Astrocyte of the hippocampus (primary cell): ENCODE results near the gene FXYD5.
A peak's percentile ranks its signal among the peaks of the same experiment; 100 is the strongest.
"Not testable (repeated sequence)": the region's sequence is repeated elsewhere in the genome, so short reads cannot be mapped to it uniquely, and the experiment has no call there.

ENCODE experiments used
- DNase-seq: peaks from one replicate; pipeline ENCODE4 v3.0.0; 2011; ENCODE audit warnings: low read depth, low spot score

Gene FXYD5

DNA sequence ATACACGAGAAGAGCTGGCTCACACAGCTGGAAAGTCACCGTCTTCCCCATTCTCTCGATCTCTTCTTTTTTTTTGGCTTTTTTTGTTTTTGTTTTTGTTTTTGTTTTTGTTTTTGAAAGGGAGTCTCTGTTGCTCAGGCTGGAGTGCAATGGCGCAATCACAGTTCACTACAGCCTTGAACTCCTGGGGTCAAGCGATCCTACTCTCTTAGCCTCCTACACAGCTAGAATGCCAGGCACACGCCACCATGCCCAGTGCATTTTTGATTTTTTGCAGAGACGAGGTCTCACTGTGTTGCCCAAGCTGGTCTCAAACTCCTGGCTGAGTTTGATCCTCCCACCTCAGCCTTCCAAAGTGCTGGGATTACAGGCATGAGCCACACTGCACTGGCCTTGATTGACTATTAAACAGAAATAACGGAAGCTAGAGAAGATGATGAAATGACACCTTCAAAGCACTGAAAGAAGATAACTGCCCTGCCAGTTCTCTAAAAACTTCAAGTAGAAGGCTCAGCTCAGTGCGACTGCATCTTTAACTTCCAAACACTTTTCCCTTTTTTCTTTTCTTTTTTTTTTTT, 34.9 kb upstream of the FXYD5 start:
- no peak for DNase-seq

DNA sequence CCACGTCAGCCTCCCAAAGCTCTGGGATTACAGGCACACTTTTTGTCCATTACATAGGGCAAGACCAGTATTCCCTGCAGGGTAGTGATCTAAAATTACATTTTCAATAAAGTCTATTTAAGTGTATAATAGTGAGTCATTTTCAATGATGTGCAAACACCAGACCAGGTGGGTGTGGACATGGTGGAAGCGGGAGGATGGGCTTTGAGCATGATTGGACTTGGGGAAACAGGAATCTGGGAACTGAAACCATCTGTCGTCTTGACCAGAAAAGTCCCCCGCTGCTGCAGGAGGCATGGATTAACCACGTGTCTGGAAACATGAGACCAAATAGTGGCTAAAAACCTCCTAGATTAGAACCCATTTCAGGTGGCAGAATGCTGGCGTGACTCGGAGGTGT, 34.0 kb upstream of the FXYD5 start:
- DNase-seq = no peak

DNA sequence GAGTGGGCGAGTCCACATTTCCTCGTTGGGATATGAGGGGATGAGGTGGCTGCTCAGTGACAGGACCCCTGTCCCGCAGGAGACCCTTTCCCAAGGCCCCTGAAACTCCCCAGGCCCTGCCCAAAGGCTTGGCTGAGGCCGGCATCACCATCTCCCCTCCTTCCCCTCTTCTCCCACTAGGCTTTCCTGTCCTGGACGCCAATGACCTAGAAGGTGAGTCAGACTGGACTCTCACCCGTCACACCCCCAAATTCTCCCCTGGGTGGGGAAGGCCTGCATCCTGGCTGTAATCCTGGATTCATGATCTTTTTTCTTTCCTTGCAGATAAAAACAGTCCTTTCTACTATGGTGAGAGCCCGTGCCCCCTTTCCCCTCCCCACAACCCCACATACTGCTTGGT, 33.6 kb upstream of the FXYD5 start:
- DNase-seq = no peak

DNA sequence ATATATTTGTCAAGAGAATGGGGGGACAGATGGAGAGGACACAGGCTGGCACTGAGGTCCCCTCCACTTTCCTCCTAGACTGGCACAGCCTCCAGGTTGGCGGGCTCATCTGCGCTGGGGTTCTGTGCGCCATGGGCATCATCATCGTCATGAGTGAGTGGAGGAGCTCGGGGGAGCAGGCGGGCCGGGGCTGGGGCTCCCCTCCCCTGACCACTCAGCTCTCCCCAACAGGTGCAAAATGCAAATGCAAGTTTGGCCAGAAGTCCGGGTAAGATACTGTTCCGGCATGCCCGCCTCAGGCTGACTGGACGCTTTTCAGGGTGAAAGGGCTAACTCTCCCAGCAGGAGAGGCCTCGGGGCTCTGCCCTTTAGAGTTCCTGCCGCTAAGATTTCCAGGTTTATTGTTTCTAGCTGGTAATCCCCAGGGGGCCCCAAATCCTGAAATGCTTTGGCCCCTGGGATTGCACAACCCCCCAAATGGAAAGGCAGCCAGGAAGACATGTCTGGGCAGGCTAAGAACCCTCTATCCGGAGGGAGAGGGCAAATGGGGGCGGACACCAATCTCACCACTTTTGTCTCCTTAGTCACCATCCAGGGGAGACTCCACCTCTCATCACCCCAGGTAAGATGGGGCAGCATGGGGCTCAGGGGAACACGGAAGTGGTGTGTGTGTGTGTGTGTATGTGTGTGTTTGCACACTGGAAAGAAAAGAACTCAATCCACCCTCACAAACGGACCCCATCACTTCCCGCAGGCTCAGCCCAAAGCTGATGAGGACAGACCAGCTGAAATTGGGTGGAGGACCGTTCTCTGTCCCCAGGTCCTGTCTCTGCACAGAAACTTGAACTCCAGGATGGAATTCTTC, 31.6 kb upstream of the FXYD5 start:
- DNase-seq = no peak

DNA sequence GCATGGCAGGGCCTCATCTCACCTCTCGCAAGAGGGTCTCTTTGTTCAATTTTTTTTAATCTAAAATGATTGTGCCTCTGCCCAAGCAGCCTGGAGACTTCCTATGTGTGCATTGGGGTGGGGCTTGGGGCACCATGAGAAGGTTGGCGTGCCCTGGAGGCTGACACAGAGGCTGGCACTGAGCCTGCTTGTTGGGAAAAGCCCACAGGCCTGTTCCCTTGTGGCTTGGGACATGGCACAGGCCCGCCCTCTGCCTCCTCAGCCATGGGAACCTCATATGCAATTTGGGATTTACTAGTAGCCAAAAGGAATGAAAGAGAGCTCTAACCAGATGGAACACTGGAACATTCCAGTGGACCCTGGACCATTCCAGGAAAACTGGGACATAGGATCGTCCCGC, 31.0 kb upstream of the FXYD5 start:
- no peak for DNase-seq

DNA sequence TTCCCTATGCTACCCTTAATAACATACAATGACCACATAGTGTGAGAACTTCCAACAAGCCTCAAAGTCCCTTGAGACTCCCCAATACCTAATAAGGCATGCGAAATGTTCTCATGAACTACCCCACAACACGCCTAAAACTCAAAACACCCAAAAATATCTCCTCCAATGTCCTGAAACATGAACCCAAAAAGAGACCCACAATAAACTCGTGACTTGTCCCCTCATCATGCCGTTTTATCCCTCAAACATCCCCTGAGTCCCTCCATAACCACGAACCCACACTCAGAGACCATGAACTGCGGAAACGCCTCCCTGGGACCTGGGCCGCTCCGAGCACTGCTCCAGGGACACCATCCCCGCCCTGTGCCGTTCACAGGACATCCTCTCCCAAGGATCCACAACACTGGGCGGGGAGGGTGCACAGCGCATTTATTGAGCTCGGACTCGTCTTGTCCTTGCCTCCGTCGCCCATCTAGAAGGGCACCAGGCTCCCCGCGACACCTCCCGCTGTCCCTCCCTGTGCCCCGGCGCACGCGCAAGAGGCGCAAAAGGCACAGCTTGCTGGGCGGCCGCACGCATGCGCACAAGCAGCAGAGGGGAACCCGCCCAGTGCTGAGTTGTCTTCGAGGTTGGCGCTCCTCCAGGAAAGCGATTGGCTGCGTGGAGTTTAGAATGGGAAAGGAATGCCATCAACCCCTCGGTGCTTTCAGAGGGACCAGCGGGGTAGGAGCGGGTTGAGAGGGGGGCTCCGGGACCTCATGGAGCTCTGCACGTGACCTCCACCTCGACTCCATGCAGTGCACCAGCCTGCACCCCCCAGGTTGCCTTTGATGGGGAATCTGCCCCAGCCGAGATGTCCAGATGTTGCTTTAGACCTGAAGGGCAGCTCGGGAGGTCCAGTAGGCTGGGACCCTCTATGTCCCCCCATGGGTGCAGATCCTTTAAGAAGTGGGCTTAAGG, 30.2 kb upstream of the FXYD5 start:
- DNase-seq = peak; percentile 94

DNA sequence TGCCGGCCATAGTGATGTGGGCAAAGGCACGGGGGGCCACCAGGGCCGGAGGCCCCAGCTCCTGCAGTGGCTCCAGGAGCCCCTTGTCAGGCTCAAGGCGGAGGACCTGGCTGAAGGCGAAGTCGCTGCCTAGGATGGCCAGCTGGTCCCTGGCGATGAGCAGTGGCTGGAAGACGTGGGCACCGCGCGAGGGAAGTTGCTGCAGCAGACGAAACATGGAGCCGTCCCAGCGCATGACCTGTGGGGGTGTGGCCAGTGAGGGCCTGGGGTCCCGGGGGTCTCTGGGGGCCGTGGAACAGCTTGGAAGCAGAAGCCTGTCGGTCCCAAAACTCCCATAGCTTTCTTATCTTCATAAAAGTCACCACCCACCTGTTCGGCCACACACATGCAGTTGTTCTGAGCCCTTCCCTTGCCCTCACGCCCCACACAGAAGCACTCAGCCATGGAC, 29.2 kb upstream of the FXYD5 start:
- no peak for DNase-seq

DNA sequence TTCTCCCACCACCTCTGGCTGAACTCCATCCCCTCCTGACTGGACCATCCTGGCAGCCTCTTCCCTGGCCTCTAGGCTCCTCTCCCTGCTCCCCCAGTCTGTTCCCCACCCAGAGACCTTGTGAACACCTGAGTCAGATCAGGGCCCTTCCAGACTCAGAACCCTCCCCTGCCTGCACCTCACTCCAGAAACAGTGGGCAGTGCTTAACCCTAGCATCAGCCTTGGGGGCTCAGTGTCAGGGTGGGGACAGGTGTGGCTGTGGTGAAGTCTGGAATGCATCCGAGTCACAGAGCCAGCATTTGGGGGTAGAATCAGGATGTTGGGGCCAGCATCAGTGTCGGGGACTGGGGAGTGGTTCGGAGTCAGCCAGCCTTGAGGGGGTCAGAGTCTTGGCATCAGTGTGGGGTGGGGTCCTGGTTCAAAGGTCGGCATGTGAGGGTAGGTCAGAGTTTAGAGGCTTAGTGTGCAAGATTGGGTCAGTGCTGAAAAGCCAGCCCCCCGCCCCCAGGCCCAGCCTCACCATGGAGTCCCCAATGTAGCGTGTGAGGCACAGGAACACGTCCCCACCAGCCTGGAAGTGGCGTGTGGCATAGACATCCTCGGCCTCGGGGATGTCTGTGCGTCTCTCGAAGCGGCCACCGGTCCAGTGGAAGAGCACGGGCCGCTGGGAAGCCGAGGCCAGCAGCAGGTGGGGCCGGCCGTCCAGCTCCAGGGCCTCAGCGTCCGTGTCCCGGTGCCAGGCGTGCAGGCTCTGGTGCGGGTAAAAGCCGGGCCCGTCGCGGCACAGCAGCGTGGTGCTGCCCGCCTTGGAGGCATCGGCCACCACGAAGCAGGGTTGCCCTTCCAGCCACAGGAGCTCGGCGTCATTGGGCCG, 28.5 kb upstream of the FXYD5 start:
- no peak for DNase-seq

DNA sequence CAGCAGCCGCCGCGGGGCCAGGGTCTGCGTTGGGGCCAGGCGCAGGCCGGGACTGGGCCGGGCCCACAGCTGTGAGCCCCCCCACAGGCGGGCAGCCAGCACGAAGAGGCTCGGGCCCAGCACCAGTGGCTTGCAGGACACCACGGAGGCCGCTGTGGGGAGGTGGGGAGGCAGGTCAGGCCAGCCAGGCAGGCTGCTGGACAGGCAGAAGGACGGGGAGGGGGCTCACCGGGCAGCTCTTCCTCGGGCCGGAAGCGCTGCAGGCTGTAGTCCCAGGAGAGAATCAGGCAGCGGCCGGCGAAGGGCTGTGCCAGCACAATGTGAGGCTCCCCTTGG, 27.9 kb upstream of the FXYD5 start:
- DNase-seq = no peak

DNA sequence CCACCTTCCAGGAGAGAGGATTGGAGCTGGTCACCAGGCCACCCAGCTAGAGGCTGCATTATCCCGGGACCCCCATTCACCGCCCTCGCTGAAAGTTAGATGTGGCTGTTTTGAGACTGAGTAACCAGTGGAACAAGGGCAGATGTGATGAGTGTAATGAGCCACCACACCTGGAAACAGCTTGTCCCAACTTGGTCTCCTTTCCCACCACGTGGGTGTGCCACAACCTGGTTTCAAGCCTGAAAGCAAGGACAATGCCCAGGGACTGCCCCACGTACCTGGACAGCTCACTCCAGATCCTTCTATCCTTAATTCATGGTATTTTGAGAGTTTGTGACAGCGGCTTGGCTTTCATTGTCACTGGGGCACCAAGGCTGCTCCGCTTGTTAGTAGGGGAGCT, 26.7 kb upstream of the FXYD5 start:
- no peak for DNase-seq

DNA sequence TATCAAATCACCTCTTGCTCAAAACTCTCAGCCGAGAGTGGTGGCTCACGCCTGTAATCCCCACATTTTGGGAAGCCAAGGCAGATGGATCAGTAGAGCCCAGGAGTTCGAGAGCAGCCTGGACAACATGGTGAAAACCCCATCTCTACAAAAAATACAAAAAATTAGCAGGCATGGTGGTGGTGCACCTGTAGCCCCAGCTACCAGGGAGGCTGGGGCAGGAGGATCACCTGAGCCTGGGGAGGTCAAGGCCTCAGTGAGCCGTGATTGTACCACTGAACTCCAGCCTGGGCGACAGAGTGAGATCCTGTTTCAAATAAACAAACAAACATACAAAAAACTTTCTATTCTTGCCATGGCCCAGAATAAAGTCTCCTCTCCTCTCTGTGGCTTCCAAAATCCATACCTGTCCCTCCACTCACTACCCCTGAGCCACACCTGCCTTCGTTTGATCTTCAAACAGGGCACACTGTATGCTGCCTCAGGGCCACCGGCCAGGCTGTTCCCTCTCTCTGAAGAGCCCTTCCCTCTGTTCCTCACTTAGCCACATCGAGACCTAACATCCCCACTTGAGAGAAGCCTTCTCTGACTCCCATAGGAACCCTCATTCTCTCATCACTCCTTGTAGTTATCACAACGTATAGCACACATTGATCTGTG, 26.0 kb upstream of the FXYD5 start:
- DNase-seq = no peak

DNA sequence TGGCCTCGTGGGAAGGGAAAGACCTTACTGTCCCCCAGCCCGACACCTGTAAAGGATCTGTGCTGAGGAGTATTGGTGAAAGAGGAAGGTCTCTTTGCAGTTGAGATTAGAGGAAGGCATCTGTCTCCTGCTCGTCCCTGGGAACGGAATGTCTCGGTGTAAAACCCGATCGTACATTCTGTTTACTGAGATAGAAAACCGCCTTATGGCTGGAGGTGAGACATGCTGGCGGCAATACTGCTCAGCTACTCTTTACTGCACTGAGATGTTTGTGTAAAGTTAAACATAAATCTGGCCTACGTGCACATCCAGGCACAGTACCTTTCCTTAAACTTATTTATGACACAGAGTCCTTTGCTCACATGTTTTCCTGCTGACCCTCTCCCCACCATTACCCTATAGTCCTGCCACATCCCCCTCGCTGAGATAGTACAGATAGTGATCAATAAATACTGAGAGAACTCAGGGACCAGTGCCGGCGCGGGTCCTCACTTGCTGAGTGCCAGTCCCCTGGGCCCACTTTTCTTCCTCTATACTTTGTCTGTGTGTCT, 24.7 kb upstream of the FXYD5 start:
- DNase-seq = not testable (repeated sequence)

DNA sequence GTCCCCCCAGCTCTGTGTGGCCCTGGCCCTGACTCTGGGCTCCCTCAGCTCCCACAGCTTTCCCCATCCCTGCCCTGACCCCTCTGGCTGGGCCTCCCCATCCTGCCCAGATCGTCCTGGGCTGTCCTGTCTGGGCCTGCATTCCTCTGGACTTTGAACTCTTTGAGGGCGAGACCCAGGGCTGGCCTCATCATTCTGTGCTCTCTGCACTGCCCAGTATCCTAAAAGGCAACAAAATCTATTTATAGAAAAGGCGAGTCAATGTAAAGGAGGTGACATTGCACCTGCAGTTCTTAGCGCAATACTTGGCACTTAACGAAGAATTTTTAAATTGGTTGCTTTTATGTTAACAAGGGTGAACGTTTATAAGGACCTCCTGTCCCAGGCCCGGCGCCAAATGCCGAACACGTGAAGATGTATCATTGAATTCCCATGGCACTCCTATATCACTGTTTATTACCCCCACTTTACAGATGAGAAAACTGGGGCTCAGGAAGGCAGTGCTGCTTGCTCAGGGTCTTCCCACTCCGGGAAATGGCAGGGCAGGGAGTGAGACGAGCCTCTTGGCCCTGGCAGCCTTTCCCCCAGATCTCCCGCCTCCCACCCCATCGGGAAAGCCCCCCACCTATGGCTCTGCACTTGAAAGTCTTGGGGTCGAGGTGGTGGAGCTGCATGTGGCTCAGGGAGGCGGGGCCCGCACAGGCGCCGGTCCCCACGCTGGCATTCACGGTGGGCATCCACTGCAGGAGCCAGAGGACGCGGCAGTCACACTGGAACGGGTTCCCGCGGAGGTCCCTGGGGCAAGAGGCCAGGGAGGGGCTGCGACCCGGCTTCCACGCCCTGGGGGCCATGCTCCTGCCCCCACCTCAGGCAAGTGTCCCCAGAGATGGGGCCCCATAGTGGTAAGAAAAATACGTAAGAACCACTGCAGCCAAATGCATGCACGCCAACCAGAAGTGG, 23.5 kb upstream of the FXYD5 start:
- DNase-seq = no peak

DNA sequence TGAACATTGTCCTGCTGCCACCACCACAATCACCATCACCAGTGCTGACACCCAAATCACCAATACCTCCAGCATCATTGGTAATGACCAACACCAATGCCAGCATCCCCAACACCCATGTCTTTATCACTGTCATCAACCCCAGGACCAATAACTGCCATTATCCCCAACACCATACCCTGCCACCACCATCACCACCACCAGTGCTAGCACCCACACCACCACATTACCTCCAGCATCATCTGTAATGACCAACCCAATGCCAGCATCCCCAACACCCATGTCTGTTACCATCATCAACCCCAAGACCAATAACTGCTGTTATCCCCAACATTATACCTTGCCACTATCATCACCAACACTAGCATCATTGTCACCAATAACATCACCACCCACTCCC, 22.3 kb upstream of the FXYD5 start:
- DNase-seq = no peak

DNA sequence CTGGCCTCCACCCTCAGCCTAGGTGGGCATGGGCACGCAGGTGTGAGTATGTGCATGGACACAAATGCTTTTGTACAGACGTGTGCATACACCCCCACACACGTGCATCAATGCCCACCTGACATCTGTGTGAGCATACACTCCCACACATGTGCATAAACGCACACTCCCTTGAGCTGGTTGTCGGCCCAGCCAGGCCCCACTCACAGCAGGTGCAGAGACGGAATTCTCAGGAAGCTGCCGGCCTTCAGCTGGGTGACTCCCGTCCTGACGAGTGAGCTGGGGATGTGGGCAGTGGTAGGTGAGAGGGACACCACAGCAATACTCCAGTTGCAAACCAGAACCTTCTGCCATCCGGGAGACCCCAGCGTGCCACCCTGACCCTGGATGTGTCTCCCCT, 20.7 kb upstream of the FXYD5 start:
- no peak for DNase-seq

DNA sequence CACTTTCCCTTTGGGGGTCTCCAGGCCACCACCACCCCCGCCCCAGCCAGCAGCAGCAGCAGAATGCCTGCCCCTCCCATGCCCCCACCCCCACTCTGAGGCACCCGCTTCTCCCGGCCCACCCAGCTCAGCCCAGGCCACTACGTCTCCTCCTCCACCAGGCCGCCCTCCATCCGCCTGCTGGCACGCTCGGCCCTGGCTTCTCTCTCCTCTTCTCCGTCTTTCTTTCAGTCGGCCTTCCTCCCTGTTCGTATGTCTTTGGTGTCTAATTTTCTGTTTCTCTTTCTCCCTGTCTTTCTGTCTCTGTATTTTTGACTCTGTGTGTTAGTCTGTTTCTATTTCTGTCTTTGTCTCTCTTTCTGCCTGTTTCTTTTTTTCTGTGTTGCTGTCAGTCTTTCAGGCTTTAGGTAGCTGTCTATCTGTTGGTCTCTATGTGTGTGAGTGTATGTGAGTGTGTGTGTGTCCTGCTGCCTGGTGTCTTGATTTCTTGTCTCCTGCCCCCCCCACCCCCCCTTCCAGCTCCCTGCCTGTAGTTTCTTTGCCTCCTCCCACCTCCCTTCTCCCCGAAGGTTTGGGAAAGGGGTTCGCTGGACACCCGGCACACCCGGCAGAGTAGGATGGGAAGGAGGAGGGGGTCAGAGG, 19.8 kb upstream of the FXYD5 start, which contains the start of gene LGI4:
Gene LGI4, minus strand, starts transcription at position 459 of the 642 bp plus-strand sequence. Its CDS starts 379 bp downstream, at position 80.
- DNase-seq = no peak

DNA sequence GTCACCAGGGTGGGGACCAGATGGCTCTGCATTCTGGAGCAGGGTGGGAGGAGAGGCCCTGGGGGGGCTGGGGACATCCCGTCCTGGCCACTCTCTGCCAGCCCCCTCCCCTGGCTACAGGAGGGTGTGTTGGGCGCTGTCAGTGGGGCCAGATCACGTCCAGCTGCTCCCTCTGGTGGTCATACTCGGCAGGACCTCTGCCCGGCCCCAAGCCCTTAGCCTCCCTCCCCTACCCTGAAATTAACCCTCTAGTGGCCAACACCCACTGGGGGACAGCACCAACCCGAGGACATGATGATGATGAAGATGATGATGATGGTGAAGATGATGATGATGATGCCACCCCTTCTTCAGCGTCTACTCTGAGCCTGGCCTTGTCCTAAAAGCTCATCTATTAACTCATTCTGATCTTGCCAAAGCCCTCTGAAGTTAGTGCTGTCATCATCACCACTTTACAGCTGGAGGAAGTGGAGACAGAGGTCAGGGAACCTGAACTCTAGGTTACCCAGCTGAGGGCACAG, 19.1 kb upstream of the FXYD5 start:
- peak; percentile 82 for DNase-seq

DNA sequence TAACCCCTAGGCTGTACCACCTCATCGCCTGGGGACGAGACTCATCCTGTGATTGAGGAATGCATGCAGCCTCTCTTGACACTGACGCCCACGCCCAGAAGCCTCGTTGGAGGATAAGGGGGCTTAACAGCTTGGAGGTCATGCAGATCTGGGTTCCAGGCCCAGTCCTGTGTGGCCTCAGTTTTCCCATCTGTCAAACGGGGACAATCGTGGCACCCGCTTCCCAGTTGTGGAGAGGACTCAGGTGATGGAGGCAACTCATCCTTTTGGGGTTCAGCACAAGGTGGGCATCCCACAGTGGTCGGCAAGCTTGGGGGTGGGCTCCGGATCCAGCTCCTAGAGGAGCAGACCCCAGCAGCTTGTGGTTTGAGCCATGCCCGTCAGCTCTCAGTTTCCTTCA, 18.3 kb upstream of the FXYD5 start:
- DNase-seq = no peak
